Measurements from ENCODE around the gene BYSL. TPM values are rescaled to one million over a fixed set of nuclear protein-coding genes. Genes with fewer than 3 reads are reported as not detected.
A peak's percentile ranks its signal among the peaks of the same experiment; 100 is the strongest.

The BYSL gene
- total and polyA plus RNA-seq, 9 of the 15 experiments (the other 6 are each of a cell fraction or from before 2014, with no cell fraction given) = 22.2 to 92.3 (median 53.4) TPM

- TF ChIP-seq GABPB1 (CRISPR knock-in tag; IDR thresholded peaks at IDR 0.05) (peak; percentile 54; the same call in 1 of the 2 replicates), NFIX (CRISPR knock-in tag; IDR thresholded peaks at IDR 0.05; ENCODE audit: low read depth) (no peak), SETDB1 (IDR thresholded peaks at IDR 0.05; ENCODE audit: low read length) (no peak), PTRF (tag; IDR thresholded peaks at IDR 0.05) (no peak), MEIS2 (IDR thresholded peaks at IDR 0.05; ENCODE audit: partially characterized antibody) (peak; percentile 56), HBP1 (CRISPR knock-in tag; IDR thresholded peaks at IDR 0.05) (no peak), BRF2 (IDR thresholded peaks at IDR 0.05; ENCODE audit: borderline replicate concordance, insufficient read depth, insufficient read length) (no peak), SMARCE1 (IDR thresholded peaks at IDR 0.05) (0 out of 2 replicates have a peak, but pooled peaks have one; percentile 20), REST (IDR thresholded peaks at IDR 0.05; ENCODE audit: borderline replicate concordance) (no peak), REST (CRISPR knock-in tag; IDR thresholded peaks at IDR 0.05; ENCODE audit: low read depth) (no peak), MED1 (CRISPR knock-in tag; IDR thresholded peaks at IDR 0.05; ENCODE audit: borderline replicate concordance) (no peak), IRF1 (CRISPR knock-in tag; IDR thresholded peaks at IDR 0.05; ENCODE audit: borderline replicate concordance) (no peak), CBX2 (IDR thresholded peaks at IDR 0.05; ENCODE audit: insufficient read depth, low read length, poor library complexity, severe bottlenecking) (no peak), ELF4 (CRISPR knock-in tag; IDR thresholded peaks at IDR 0.05) (no peak), MYC (IDR thresholded peaks at IDR 0.05; ENCODE audit: low read depth, low read length) (peak; percentile 93), MYC (CRISPR knock-in tag; IDR thresholded peaks at IDR 0.05; ENCODE audit: borderline replicate concordance, low read depth) (peak; percentile 62; the same call in 1 of the 2 replicates)
Observed at GRCh38 chr6:41895300-41896233, 25.7 kb upstream of the BYSL start, which contains the start of gene USP49 (continued).
